GM19025 (cell line): ENCODE results near the gene PRIMPOL.
"Not testable (repeated sequence)": the region's sequence is repeated elsewhere in the genome, so short reads cannot be mapped to it uniquely, and the experiment has no call there.

ENCODE experiments used
- ATAC-seq: cut with Tn5 transposase; IDR thresholded peaks from one replicate; pipeline ENCODE4 v1.9.1; 2021; ENCODE audit warnings: mild to moderate bottlenecking, low read depth, moderate library complexity; ENCODE audit not compliant: unreplicated experiment

The PRIMPOL gene

DNA sequence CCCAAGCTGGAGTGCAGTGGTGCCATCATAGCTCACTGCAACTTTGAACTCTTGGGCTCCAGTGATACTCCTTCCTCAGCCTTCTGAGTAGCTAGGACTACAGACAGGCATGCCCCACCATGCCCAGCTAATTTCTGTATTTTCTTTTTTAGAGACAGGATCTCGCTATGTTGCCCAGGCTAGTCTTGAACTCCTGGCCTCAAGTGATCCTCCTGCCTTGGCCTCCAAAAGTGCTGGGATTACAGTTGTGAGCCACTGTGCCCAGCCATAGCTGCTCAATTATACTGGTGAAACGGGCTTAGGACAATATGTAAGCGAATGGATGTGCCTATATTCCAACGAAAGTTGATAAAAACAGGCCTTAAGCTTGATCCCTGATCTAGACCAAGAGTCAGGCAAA is 13.4 kb upstream of the PRIMPOL start:
- no peak for ATAC-seq

DNA sequence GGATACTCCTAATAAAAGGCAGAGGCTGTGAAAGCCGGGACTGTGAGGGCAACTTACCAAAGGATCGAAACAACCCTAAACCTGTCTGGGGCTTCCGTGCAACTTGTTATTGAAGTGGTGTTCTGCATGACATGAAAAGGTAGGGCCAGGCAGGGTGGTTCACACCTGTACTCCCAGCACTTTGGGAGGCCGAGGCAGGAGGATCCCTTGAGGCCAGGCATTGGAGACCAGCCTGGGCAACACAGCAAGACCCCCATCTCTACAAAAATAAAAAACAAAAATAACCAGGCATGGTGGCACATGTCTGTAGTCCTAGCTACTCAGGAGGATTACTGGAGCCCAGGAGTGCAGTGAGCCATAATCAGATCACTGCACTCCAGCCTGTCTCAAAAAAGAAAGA is 12.6 kb upstream of the PRIMPOL start:
- no peak for ATAC-seq

DNA sequence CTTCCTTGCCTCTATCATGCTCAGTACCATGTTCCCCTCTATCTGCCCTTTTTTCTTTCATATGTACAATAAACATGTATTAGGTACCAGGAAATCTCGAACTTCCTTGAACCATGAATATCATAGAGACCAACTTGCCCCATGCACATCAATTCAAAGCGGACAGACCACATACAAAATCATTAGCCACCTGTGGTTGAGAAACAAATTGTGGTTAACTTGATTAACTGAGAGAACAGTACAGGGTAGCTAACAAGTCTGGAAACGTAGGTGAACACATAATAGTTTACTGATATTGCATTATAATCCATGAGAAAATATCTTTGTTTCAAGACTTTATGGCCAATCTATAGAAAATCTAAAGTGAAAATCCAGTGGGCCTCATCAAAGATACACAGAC is 8.5 kb upstream of the PRIMPOL start:
- ATAC-seq: no peak

DNA sequence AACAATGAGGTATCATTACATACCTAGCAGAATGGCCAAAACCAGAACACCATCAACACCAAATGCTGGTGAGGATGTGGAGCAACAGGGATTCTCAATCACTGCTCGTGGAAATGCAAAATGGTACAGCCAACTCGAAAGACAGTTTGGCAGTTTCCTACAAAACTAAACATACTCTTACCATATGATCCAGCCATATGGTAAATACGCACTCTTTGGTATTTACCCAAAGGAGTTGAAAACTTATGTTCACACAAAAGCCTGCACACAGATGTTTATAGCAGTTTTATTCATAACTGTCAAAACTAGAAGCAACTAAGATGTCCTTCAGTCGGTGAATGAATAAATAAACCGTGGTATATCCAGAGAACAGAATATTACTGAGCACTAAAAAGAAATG is 8.1 kb upstream of the PRIMPOL start:
- ATAC-seq: no peak

- no peak for ATAC-seq
Observed at GRCh38 chr4:184643731-184644130, 5.8 kb upstream of the PRIMPOL start.

DNA sequence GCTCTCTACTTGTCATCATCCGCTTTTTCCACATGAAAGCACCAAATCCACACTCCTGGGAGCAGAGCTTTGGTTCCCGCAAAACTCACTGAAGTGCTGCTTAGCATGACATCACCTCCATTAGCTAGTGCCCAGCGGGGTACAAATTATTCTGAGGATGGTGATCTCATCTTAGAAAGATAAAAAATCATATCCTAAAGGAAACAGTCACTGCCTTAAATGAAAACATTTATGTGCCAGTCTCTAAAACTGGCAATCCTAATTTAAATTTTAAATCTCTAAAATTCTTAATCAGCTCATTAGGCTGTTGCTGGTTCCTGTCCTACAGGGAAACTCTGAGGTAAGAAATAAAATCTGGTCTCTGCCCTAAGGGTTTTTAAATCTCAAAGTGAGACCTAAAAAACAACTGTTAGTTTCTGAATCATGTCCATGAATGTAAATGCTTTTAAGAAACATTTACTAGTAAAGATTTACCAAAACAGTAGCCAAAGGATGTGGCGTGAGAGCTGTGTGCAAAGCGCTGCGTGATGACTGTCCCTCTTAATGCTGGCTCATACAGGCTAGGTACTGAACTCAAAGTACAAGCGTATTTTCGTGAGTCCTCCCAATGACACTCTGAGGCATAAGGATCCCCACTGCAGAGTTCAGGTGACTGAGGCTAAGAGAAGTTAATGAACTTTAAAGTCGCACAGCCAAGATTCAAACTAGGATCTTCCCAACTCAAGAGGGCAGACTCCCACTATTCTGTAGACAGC is 4.8 kb upstream of the PRIMPOL start:
- ATAC-seq: no peak

DNA sequence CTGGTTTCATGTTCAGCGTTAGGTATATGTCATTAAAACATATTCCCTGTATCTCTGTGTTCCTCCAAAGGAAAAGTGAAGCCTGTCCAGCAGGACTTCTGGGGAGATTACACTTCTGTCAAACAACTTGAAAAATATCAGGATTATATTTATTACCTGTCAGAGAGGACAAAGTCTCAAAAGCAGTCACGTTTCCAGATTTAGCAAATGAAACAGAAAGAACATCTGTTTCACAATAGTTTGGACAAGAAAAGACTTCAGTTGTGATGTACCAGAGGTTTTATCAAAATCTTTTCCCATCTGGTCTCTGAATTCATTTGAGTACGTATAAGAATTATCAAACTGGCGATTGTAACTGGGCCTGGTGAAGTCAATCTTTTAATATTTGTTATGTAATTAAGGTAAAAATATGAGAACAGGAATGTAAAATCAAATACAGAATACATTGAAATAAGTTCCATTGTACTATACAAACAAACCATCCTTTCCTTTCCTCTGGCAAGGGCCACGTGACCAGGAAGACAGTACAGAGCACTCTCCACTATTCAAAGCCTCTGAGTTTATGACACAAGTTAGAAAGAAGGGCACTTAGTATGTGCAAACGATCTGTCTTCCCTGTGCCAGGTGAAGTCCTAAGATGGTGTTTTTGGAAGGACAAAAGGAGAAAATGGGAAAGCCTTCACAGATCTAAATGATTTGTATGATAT is 3.5 kb upstream of the PRIMPOL start:
- no peak for ATAC-seq

GRCh38 chr4:184647266-184648053 is 2.1 kb upstream of the PRIMPOL start:
- ATAC-seq: no peak

DNA sequence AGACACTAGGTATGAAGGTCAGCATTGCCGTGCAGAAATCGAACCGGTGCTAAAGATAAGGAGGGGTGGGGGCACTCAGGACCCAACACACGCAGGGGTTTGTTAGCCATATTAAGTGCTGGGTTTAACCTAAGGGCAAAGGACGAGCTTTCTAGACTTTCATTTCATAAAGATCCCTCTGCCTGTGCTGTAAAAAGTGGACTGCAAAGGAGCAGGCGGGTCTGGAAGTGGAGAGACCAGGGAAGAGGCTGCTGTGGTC is 1.6 kb upstream of the PRIMPOL start:
- ATAC-seq: no peak

GRCh38 chr4:184648313-184649025 is 1.1 kb upstream of the PRIMPOL start:
- ATAC-seq: peak; percentile 15

- peak; percentile 2 for ATAC-seq
Observed at GRCh38 chr4:184649971-184650855, 675 bp downstream of the PRIMPOL start.

DNA sequence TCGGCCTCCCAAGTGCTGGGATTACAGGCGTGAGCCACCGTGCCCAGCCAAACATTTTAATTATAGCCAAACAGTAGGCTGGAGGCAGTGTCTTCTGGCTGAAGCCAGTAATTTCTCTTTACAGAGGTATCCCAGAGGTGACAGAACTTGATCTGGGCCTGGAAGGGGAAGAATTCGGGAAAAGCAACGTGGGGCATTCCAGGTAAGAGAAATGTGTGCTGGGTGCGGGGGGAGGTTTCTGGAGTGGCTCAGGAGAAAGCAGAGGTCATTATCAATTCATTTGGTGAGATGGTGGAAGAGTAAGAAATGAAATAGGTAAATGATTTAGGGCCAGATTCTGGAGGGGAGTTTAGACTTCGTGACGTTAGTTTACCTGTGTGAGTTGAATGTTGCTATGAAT is 2.4 kb downstream of the PRIMPOL start:
- ATAC-seq: no peak

GRCh38 chr4:184652681-184653080 is 3.1 kb downstream of the PRIMPOL start:
- not testable (repeated sequence) for ATAC-seq

DNA sequence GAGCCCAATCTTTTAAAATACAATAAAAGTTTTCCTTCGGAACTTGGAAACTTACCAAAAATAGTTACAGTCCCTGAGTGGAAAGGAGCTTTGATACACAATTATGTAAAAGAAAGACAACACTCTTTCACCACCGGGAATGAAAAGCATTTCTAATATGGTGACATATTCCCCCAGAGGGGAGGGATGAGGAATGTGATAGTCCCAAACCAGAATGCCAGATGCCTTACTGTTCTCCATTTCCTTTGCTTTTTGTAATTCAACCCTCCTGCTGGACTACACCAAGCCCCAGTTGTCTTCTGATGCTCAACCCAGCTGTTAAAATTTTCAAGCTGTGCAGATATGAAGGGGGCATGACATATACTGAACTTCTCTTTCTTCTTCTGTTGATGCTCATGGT is 4.1 kb downstream of the PRIMPOL start:
- ATAC-seq: no peak

DNA sequence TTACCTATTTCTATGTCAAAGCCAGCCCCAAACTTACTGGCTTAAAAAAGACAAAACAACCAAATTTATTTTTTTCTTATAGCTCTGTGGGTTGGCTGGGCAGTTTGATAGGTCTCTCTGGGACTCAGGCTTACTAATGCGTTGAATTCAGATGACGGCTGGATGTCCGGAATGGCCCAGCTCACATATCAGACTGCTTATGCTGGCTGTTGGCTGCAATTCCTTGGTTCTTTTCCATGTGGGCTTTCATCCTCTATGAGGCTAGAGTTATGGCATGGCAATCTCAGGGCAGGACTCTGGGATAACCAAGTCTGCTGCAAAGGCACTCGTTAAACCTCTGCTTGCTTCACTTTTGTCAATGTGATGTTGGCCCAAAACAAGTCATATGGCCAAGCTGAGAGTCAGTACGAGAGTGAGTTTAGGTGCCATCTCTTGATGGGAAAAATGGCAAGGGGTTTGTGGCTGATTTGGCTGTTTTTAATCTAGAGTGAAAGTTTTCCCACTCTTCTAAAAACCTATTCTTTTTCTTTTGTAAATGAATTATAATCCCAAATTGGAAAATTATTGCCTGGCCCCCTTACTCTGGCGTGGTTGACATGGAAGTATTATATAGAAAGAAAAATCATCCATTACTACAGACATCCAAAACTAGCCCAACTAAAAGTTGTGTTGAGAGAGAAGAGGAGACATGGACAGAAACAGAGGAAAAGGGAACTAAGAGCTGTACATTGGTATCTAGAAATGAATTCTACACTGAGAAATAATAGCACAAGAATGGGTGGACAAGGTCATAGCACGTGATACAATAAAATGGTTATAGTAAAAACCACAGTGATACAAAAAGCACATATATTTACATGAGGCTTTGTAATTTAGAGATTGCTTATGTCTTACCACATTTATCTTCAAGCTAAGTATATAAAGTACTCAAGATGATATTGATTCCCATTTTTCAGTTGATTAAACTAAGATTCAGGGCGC is 6.6 kb downstream of the PRIMPOL start:
- ATAC-seq: no peak

DNA sequence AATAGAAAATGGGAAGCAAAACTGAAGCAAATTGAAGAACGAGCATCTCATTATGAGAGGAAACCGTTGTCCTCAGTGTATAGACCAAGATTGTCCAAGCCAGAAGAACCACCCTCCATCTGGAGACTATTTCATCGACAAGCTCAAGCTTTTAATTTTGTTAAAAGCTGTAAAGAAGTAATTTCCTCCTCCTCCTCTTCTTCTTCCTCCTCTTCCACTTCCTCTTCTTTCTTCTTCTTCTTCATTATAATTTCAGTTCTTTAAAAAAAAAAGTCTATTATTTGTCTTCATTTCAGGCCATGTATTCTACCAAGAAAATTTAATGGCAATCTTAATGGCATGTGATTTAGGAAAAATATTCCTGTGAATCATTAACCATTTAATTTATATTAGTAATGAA is 7.6 kb downstream of the PRIMPOL start:
- no peak for ATAC-seq

DNA sequence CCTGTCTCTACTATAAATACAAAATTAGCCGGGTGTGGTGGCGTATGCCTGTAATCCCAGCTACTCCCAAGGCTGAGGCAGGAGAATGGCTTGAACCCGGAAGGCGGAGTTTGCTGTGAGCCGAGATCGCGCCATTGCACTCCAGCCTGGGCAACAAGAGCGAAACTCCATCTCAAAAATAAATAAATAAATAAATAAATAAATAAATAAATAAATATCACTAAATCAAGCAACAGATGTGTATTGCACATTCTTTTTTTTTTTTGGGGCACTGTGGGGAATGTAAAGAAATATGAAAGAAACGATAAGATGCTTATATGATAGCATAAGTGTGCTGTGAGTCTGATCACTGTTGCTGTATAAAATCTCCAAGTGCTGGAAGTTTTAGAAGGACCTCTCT is 8.3 kb downstream of the PRIMPOL start:
- not testable (repeated sequence) for ATAC-seq

GRCh38 chr4:184660978-184661377 is 11.4 kb downstream of the PRIMPOL start:
- no peak for ATAC-seq

GRCh38 chr4:184662236-184662635 is 12.7 kb downstream of the PRIMPOL start:
- ATAC-seq: no peak
